ENCODE measurements around the gene BABAM2.

BABAM2 gene

GRCh38 chr2:28282861-28283646 is 392.5 kb downstream of the BABAM2 start:
- DNase-seq (ENCODE audit: low spot score): no peak

- DNase-seq (ENCODE audit: low spot score): no peak
Observed at GRCh38 chr2:28283861-28284260, 393.3 kb downstream of the BABAM2 start.

GRCh38 chr2:28286678-28287077 is 396.1 kb downstream of the BABAM2 start:
- peak; percentile 11 for DNase-seq (ENCODE audit: low spot score)

- DNase-seq (ENCODE audit: low spot score): peak; percentile 37
Observed at GRCh38 chr2:28287256-28287915, 396.9 kb downstream of the BABAM2 start.

GRCh38 chr2:28288620-28289019 is 398.1 kb downstream of the BABAM2 start:
- no peak for DNase-seq (ENCODE audit: low spot score)

- no peak for DNase-seq (ENCODE audit: low spot score)
Observed at GRCh38 chr2:28291811-28292440, 401.4 kb downstream of the BABAM2 start.

GRCh38 chr2:28292491-28292890 is 402.0 kb downstream of the BABAM2 start:
- no peak for DNase-seq (ENCODE audit: low spot score)

GRCh38 chr2:28293416-28293815 is 402.9 kb downstream of the BABAM2 start:
- no peak for DNase-seq (ENCODE audit: low spot score)

- peak; percentile 14 for DNase-seq (ENCODE audit: low spot score)
Observed at GRCh38 chr2:28294451-28294850, 403.9 kb downstream of the BABAM2 start.

- DNase-seq (ENCODE audit: low spot score): no peak
Observed at GRCh38 chr2:28296243-28296642, 405.7 kb downstream of the BABAM2 start.

GRCh38 chr2:28296904-28297303 is 406.4 kb downstream of the BABAM2 start:
- peak; percentile 27 for DNase-seq (ENCODE audit: low spot score)

- DNase-seq (ENCODE audit: low spot score): no peak
Observed at GRCh38 chr2:28297531-28297930, 407.0 kb downstream of the BABAM2 start.

GRCh38 chr2:28298406-28298805 is 407.9 kb downstream of the BABAM2 start:
- no peak for DNase-seq (ENCODE audit: low spot score)

GRCh38 chr2:28300485-28301341 is 410.2 kb downstream of the BABAM2 start:
- peak; percentile 29 for DNase-seq (ENCODE audit: low spot score)

GRCh38 chr2:28305202-28305601 is 414.7 kb downstream of the BABAM2 start:
- no peak for DNase-seq (ENCODE audit: low spot score)

GRCh38 chr2:28310107-28310506 is 419.6 kb downstream of the BABAM2 start:
- no peak for DNase-seq (ENCODE audit: low spot score)

- no peak for DNase-seq (ENCODE audit: low spot score)
Observed at GRCh38 chr2:28311660-28312249, 421.2 kb downstream of the BABAM2 start.

- DNase-seq (ENCODE audit: low spot score): no peak
Observed at GRCh38 chr2:28312307-28313219, 422.0 kb downstream of the BABAM2 start.

- no peak for DNase-seq (ENCODE audit: low spot score)
Observed at GRCh38 chr2:28313220-28313784, 422.8 kb downstream of the BABAM2 start.

GRCh38 chr2:28314968-28315367 is 424.4 kb downstream of the BABAM2 start:
- DNase-seq (ENCODE audit: low spot score): no peak

Measured in GM03348 (cell line).